ENCODE measurements around the gene LAMA2.

Gene LAMA2

DNA sequence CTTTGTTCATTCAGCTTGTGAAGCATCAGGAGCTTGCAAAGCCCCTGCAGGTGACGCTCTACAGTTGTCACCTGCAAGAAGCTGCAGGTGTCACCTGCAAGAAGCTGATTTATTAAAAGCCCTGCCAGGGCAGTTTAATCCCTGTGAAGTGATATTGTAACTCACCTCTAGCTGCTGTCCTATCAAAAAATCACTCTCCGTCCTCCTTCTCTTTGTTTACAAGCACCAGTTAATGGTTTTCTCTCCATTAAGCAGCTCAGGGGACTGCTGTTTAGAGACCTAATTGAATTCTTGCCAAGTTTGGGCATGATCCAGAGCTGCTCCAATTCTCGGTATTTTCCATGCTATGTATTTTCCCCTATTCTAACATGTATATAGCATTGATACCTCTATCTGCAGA lies 481.1 kb downstream of the LAMA2 start:
- DNase-seq (ENCODE audit: low spot score): no peak

- DNase-seq (ENCODE audit: low spot score): no peak
Measured at GRCh38 chr6:129364767-129365166, 481.8 kb downstream of the LAMA2 start.

- no peak for DNase-seq (ENCODE audit: low spot score)
Measured at GRCh38 chr6:129368076-129368475, 485.1 kb downstream of the LAMA2 start.

- DNase-seq (ENCODE audit: low spot score): no peak
Measured at GRCh38 chr6:129368970-129369369, 486.0 kb downstream of the LAMA2 start.

- no peak for DNase-seq (ENCODE audit: low spot score)
Measured at GRCh38 chr6:129369737-129370136, 486.8 kb downstream of the LAMA2 start.

- DNase-seq (ENCODE audit: low spot score): peak; percentile 34
Measured at GRCh38 chr6:129370268-129370916, 487.5 kb downstream of the LAMA2 start.

DNA sequence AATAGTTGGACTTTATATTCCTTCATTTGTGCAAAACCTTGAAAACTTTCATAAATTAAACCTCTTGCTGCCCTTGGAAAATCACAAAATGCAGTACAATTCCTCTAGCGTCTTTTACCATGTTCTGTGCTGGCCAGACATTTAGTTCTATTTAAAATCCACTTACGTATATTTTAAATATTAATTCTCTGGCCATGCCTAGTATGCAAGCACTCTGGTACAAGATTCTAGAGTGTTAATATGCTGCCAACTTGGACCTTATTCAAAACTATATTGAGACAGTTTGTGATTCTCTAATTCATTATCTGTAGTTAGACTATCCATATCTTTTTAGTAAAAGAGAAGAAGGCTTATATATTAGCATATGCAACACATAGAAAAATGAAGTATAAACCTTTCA lies 498.9 kb downstream of the LAMA2 start:
- no peak for DNase-seq (ENCODE audit: low spot score)

- DNase-seq (ENCODE audit: low spot score): no peak
Measured at GRCh38 chr6:129382916-129383315, 500.0 kb downstream of the LAMA2 start.

DNA sequence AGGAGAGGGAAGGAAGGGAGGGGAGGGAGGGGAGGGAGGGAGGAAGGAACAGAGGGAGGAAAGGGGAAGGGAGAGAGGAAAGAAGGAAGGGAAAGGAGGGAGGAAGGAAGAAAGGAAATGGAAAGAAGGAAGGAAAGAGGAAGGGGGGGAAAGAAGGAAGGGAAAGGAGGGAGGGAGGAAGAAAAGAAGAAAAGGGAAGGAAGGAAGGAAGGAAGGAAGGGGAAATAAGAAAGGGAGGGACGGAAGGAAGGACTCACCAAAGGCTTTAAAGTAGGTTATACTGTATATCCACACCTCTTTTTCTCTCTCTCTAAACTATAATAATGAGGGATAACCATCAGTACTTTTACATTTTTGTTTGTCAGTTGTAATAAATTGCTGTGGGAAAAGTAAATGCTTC lies 502.2 kb downstream of the LAMA2 start:
- no peak for DNase-seq (ENCODE audit: low spot score)

DNA sequence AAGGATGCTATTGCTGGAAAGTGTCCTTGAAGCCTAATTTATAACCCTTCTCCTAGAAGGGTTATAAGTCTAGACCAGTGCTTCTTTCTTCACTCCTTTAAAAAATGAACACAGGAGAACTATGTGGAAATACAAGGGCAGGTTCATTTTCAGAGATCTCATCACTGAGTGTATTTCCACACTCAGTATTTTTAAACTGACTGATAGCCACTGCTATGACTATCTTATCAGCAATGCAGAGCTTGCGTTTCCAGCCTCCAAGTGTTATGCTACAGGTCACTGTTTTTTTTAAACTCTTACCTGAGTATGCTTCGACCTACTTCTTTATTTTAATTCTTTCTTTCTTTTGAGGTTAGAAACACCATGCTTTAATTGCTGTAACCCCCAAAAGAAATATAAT lies 508.0 kb downstream of the LAMA2 start:
- DNase-seq (ENCODE audit: low spot score): no peak

DNA sequence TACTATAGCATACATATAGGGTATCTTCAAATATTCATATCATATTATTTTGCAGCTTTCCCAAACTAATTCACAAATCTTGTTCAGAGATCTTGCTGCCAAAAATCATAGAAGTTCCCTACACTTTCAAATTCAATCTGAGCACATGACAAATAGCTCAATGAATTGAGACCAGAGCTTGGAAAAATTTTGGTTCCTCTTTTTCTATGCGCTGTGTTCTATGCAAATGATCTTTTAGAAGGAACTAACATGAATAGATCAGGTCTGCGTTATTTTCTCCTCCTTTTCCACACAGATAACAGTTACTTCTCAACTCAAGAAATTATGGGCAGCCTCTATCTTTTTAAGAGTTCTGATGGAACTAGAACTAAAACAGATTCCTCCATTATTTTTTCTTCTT lies 510.7 kb downstream of the LAMA2 start:
- DNase-seq (ENCODE audit: low spot score): no peak

DNA sequence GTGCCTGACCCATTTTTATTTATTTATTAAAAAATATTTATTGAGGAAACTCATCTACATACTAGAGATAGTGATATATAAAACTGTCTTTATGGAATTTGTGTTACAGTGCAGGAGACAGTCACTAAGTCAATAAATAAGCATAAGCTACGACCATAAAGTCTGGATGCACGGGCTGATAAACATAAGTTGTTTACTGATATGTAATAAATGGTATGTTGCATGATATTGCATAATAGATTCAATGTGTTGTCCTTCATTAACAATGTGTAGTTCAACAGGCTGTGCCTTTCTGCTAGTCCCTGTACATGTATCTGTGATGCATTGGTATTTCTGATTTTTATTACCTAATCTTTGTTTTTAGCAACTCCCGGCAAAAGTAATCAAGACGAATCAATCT lies 515.8 kb downstream of the LAMA2 start:
- DNase-seq (ENCODE audit: low spot score): no peak

DNA sequence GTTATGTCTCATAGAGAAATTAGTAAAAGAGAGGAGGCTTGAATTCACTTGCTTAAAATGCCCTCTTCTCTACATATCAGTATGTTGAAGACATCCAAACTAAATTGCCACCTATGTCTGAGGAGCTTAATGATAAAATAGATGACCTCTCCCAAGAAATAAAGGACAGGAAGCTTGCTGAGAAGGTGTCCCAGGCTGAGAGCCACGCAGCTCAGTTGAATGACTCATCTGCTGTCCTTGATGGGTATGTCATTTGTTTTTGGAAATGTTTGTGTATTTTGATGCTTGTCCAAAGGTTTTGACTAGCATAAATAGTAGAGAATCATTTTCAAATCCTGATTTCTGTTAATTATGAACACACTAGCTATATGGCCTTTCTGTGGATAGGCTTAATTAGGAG lies 519.3 kb downstream of the LAMA2 start:
- DNase-seq (ENCODE audit: low spot score): no peak

DNA sequence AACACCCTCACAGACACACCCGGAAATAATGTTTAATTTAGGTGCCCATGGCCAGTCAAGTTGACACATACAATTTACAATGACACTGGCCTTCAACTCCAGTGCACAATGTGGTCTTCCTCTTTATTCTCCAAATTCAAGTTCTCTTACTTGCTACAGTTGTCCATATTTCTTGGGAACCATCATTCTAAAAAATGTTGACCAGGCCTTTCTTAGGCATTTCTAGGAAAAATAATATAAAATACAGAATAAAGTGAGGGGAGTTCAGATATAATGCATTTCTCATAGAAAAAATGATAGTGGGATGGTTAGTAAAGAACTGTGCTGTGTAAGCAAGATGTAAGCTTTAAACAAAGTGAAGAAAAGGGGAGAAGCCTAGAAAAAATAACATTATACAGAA lies 528.2 kb downstream of the LAMA2 start:
- DNase-seq (ENCODE audit: low spot score): no peak

DNA sequence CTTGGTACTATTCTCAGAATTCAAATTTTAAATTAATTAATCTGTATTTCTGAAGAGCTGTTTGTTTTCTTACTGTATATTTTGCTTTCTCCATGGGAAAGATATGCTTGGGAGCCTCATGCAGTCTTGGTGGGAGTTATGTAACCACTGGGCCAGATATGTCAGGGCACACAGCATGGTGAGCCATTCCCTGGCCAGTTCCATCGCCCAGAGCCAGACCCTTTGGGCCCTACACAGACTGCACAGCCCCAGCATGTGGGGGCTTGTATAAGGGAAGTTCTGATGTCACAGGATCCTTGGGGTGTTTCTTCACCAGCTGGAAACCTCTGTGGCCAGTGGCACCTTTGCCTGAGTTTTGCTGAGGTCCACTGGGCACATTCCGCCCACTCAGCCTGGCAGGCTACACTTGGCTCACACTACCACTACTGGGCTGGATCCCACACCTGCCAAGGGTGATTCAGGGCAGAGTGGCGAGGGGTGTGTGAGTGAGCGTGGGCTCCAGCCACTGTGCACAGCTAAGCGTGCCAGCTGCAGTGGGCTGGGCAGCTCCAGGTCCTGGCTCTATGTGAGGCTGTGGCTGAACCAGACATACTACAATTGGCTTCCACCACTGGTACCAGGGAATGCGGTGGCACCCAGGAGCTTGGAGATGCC lies 533.5 kb downstream of the LAMA2 start:
- DNase-seq (ENCODE audit: low spot score): no peak

GRCh38 chr6:129417416-129418086 lies 534.6 kb downstream of the LAMA2 start:
- no peak for DNase-seq (ENCODE audit: low spot score)

DNA sequence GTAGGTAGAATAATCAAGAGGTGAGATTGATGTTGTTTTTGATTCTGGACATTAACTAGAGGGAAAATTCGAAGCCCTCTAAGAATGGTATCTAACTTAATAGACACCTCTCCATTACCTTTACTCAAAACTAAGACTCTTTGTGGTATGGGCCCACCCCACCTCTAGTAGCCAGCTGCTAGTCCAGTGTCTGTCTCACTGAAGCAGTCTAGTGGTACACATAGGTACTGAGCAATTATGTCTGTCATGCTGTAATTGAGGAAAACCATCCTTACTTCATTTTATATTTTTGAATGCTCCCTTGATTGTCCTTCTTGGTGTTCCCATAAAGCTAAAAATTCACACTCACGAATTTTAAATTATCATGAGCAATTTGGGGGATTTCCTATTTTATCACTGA lies 536.4 kb downstream of the LAMA2 start:
- DNase-seq (ENCODE audit: low spot score): no peak

GRCh38 chr6:129426343-129426742 lies 543.4 kb downstream of the LAMA2 start:
- DNase-seq (ENCODE audit: low spot score): no peak

- no peak for DNase-seq (ENCODE audit: low spot score)
Measured at GRCh38 chr6:129429956-129430355, 547.0 kb downstream of the LAMA2 start.

GRCh38 chr6:129432738-129433137 lies 549.8 kb downstream of the LAMA2 start:
- DNase-seq (ENCODE audit: low spot score): peak; percentile 50

- DNase-seq (ENCODE audit: low spot score): no peak
Measured at GRCh38 chr6:129434091-129434490, 551.2 kb downstream of the LAMA2 start.

- DNase-seq (ENCODE audit: low spot score): peak; percentile 12
Measured at GRCh38 chr6:129440691-129441090, 557.8 kb downstream of the LAMA2 start.

DNA sequence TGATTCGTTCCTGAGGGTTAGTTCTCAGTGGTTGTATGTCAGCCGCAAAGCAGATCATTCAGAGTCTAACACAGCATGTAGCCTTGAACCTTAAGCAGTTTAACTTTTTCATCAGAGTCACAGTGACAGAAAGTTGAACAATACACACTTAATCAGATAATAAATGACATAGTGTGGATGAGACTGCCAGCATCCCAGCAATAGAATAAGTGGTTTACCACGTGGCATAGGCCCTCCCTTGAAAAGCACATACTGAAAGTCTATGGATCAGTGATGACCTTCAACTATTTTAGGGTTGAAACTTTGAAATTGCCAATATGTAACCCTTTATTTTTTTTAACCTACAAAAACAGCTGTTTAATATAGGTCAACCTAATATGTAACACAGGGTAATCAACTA lies 561.7 kb downstream of the LAMA2 start:
- DNase-seq (ENCODE audit: low spot score): no peak

All from RKO (cell line).